Measurements from ENCODE around the gene AGBL1.

Gene AGBL1

GRCh38 chr15:86278586-86278985 lies 198.9 kb downstream of the AGBL1 start:
- H3K4me3 ChIP-seq (ENCODE audit: control insufficient read depth, low read depth, low read length) = no peak overlapping the region
- DNase-seq (ENCODE audit: low read depth) = no peak
- no peak for TF ChIP-seq CTCF (IDR thresholded peaks at IDR 0.05; ENCODE audit: control insufficient read depth, insufficient read depth, low read depth, low read length, missing control alignments)

- H3K4me3 ChIP-seq (ENCODE audit: control insufficient read depth, low read depth, low read length) = no peak overlapping the region
- DNase-seq (ENCODE audit: low read depth) = no peak
- no peak for TF ChIP-seq CTCF (IDR thresholded peaks at IDR 0.05; ENCODE audit: control insufficient read depth, insufficient read depth, low read depth, low read length, missing control alignments)
Measured at GRCh38 chr15:86284635-86285034, 205.0 kb downstream of the AGBL1 start.

GRCh38 chr15:86295511-86295910 lies 215.8 kb downstream of the AGBL1 start:
- DNase-seq (ENCODE audit: low read depth) = no peak
- TF ChIP-seq CTCF (IDR thresholded peaks at IDR 0.05; ENCODE audit: control insufficient read depth, insufficient read depth, low read depth, low read length, missing control alignments) = no peak

GRCh38 chr15:86296769-86297168 lies 217.1 kb downstream of the AGBL1 start:
- DNase-seq (ENCODE audit: low read depth) = no peak
- TF ChIP-seq CTCF (IDR thresholded peaks at IDR 0.05; ENCODE audit: control insufficient read depth, insufficient read depth, low read depth, low read length, missing control alignments) = no peak

More at GRCh38 chr15:86295511-86295910, 215.8 kb downstream of the AGBL1 start:
- H3K4me3 ChIP-seq (ENCODE audit: control insufficient read depth, low read depth, low read length) = no peak overlapping the region

GRCh38 chr15:86300390-86301125 lies 220.9 kb downstream of the AGBL1 start:
- no peak for TF ChIP-seq CTCF (IDR thresholded peaks at IDR 0.05; ENCODE audit: control insufficient read depth, insufficient read depth, low read depth, low read length, missing control alignments)
- no peak overlapping the region for H3K4me3 ChIP-seq (ENCODE audit: control insufficient read depth, low read depth, low read length)
- no peak for DNase-seq (ENCODE audit: low read depth)

More at GRCh38 chr15:86296769-86297168, 217.1 kb downstream of the AGBL1 start:
- no peak overlapping the region for H3K4me3 ChIP-seq (ENCODE audit: control insufficient read depth, low read depth, low read length)

- no peak overlapping the region for H3K4me3 ChIP-seq (ENCODE audit: control insufficient read depth, low read depth, low read length)
- no peak for DNase-seq (ENCODE audit: low read depth)
- TF ChIP-seq CTCF (IDR thresholded peaks at IDR 0.05; ENCODE audit: control insufficient read depth, insufficient read depth, low read depth, low read length, missing control alignments) = no peak
Measured at GRCh38 chr15:86311568-86312280, 232.1 kb downstream of the AGBL1 start.

All from AG09309 (cell line).